Measurements from ENCODE around the gene OSBPL8. TPM values are rescaled to one million over a fixed set of nuclear protein-coding genes. Genes with fewer than 3 reads are reported as not detected.
A peak's percentile ranks its signal among the peaks of the same experiment; 100 is the strongest.

OSBPL8 gene
- total RNA-seq, 4 donors from 2014 or later, result 39.0 to 69.3 (median 49.0) TPM

GRCh38 chr12:76360316-76360715 is 199.3 kb downstream of the OSBPL8 start:
- peaks cover 0 to 31% (median 0%) of the 10 kb centered on the region in 3 donors for H3K36me3 ChIP-seq
- no peak overlapping the region for H3K4me3 ChIP-seq
- no peaks in the 10 kb centered on the region for H3K4me1 ChIP-seq
- TF ChIP-seq, protein P1, sequence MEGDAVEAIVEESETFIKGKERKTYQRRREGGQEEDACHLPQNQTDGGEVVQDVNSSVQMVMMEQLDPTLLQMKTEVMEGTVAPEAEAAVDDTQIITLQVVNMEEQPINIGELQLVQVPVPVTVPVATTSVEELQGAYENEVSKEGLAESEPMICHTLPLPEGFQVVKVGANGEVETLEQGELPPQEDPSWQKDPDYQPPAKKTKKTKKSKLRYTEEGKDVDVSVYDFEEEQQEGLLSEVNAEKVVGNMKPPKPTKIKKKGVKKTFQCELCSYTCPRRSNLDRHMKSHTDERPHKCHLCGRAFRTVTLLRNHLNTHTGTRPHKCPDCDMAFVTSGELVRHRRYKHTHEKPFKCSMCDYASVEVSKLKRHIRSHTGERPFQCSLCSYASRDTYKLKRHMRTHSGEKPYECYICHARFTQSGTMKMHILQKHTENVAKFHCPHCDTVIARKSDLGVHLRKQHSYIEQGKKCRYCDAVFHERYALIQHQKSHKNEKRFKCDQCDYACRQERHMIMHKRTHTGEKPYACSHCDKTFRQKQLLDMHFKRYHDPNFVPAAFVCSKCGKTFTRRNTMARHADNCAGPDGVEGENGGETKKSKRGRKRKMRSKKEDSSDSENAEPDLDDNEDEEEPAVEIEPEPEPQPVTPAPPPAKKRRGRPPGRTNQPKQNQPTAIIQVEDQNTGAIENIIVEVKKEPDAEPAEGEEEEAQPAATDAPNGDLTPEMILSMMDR (IDR thresholded peaks at IDR 0.05), result no peak
- H3K27me3 ChIP-seq, result no peaks in the 10 kb centered on the region
- no peak for DNase-seq
- H3K9me3 ChIP-seq, result no peaks in the 10 kb centered on the region
- no peak overlapping the region for H3K27ac ChIP-seq

DNA sequence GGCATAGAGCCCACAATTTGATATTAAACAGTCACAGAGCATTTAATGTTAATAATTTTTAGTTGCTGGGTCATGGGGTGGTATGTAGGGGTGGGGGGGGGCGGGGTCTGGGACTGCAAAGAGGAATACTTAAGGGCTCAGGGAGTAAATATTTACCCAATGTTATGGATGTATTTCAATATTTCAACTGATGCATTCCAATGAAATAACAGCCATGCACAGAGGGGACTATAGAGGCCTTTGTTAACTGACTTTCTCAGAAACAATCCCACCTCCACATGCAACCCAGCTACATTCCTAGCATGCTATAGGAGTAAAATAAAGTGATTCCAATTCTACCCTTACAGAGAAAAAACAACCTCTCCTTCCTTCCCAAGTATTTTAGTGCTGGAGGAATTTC is 203.5 kb downstream of the OSBPL8 start:
- Histone ChIP-seq H3K4me3 (no peak overlapping the region), H3K36me3 (peaks cover 0 to 23% (median 0%) of the 10 kb centered on the region in 3 donors), H3K9me3 (no peaks in the 10 kb centered on the region), H3K27ac (no peak overlapping the region), H3K4me1 (no peaks in the 10 kb centered on the region), H3K27me3 (no peaks in the 10 kb centered on the region)
- TF ChIP-seq POLR2A (IDR thresholded peaks at IDR 0.05), result no peak
- TF ChIP-seq, protein P1 (IDR thresholded peaks at IDR 0.05), result no peak
- no peak for DNase-seq

- peak; percentile 88 to 96 (median 90) for DNase-seq
- Histone ChIP-seq H3K36me3 (no peaks in the 10 kb centered on the region), H3K27me3 (no peaks in the 10 kb centered on the region), H3K4me1 (peaks cover 0 to 14% (median 0%) of the 10 kb centered on the region in 4 donors), H3K27ac (peak within 1 kb of the TSS; percentile 81 to 89 (median 84)), H3K4me3 (peak within 1 kb of the TSS; percentile 62 to 94 (median 82)), H3K9me3 (no peaks in the 10 kb centered on the region)
- TF ChIP-seq POLR2A (IDR thresholded peaks at IDR 0.05), result peak in 1 of 2 donors; percentile 46
- TF ChIP-seq, protein P1 (IDR thresholded peaks at IDR 0.05), result peak in 4 of 6 experiments; percentile 21 to 43 (median 40)
Observed at GRCh38 chr12:76348079-76348901, 211.3 kb downstream of the OSBPL8 start, which contains the start of gene BBS10. Gene BBS10, minus strand, starts transcription at chr12:76348415. Its CDS starts 57 bp downstream, at chr12:76348358.

DNA sequence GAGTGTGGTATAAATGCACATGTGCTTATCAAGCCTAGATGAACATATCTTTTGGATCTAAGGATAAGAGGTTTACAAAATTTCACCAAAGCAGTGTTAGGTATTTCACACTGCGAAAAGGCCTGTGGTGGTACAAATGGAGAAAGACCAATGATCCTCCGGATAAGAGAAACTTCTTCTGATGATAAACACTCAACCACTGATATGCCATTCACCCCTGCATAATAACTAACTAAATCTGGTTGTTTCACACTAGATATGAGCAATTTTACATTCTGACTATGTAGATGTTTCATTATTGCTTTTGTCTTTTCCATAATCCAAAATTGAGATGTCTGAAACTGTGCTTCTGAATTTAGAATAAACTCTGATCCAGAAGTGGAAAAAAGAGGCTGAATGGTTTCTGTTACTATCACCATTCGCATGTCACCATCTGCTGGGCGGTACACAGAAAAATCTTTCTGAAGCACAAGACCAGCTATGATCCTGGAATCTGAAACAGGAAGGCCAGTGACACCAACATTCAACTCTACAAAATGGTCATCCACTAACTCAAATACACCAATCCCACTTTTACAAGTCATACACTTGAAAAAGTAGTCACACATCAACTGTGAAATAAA is 212.7 kb downstream of the OSBPL8 start:
- Histone ChIP-seq H3K27me3 (no peaks in the 10 kb centered on the region), H3K27ac (no peak overlapping the region), H3K4me1 (peaks cover 0 to 14% (median 0%) of the 10 kb centered on the region in 4 donors), H3K36me3 (no peaks in the 10 kb centered on the region), H3K9me3 (no peaks in the 10 kb centered on the region), H3K4me3 (peak overlapping the region in 2 of 4 donors; percentile 88 to 94)
- DNase-seq, result no peak
- no peak for TF ChIP-seq POLR2A (IDR thresholded peaks at IDR 0.05)
- TF ChIP-seq, protein P1 (IDR thresholded peaks at IDR 0.05), result peak in 1 of 6 experiments; percentile 12

DNA sequence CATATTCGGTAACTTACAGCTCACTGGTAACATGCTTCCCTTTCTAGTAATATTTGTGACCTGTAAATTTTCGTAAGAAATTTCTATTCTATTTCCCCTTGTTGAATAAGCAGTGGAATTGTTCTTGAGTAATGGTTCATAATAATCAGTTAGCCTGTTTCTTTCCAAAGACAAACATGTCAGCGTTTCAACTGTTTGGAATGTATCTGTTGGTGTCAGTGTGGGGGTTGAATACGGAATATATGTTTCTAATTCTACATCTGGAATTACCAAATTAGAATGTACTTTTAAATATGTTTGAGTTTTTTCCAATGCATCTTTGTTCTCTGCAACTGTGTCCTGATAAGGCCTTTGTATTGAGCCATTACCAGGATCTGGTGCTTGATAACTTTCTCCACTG is 213.3 kb downstream of the OSBPL8 start:
- H3K36me3 ChIP-seq, result no peaks in the 10 kb centered on the region
- no peak overlapping the region for H3K27ac ChIP-seq
- no peaks in the 10 kb centered on the region for H3K9me3 ChIP-seq
- no peak overlapping the region for H3K4me3 ChIP-seq
- no peaks in the 10 kb centered on the region for H3K27me3 ChIP-seq
- no peak for TF ChIP-seq POLR2A (IDR thresholded peaks at IDR 0.05)
- TF ChIP-seq, protein P1 (IDR thresholded peaks at IDR 0.05), result no peak
- DNase-seq, result no peak
- H3K4me1 ChIP-seq, result peaks cover 0 to 14% (median 0%) of the 10 kb centered on the region in 4 donors

Measured in Peyer's patch (tissue), 4 donors.